A549 treated with dexamethasone at 1 μM for 4 hours (cell line): ENCODE measurements around the gene FABP1. TPM values are rescaled to one million over a fixed set of nuclear protein-coding genes. Genes with fewer than 3 reads are reported as not detected.

ENCODE experiments used
- total RNA-seq: library from RNA; stranded (reverse); fragments of 200-300 nt; extraction: Qiagen RNA extraction; gene quantifications from 5 replicates; pipeline ENCODE4 v1.2.3, GENCODE V29; 2022

Gene FABP1
- not detected in 5 replicates for total RNA-seq

DNA sequence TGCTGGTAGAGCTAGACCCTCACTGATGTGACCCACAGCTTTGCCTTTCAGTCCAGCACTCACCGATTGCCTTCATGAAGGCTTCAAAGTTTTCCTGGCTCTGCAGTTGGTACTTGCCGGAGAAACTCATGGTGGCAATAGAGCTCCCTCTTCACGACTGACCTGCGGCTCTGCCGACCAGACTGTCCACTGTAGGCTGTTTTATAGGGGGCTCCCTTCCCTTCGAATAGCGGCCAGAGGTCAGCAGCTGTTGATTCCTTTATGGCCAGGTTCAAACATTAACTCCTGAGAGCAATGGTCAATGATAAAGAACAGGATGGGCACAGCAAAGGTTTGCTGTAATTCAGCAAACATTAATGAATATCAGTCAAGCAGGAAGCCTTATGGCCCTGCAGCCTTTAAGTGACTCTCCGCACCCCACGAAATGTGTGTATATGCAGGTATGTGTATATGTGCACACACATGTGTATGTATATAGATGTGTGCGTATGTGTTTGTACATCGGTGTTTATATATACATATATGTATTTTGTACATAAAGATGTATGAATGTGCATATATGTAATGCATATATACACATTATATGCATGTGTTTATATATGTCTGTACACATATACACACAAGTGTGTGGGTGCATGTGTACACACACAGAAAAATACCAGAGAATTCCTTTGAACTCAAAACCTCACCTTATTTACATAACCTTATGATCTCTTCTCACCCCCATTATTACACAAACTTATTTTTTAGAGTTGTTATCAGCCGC is at the start of gene FABP1:
FABP1 (minus strand) TSS at position 175 of the 766 bp plus-strand sequence; CDS start at position 130, 45 bp downstream.

Other genes with a start within 250 kb of the FABP1 start
- not detected in 5 replicates for gene RNU2-63P, start 111.5 kb downstream of the FABP1 start, total RNA-seq
- gene KRCC1, start 72.3 kb downstream of the FABP1 start, total RNA-seq: 11.6 to 13.9 TPM (median 12.0 TPM) in 5 replicates
- not detected in 5 replicates for gene SMYD1, start 60.2 kb downstream of the FABP1 start, total RNA-seq
- gene THNSL2, start 42.3 kb upstream of the FABP1 start, total RNA-seq: not detected in 5 replicates